GM12878 (cell line): ENCODE data around the gene SPAG6. TPM values are rescaled to one million over a fixed set of nuclear protein-coding genes. Genes with fewer than 3 reads are reported as not detected.

Source experiments
- ATAC-seq: fragments of 200-7000 bp; cut with Tn5 transposase; 3 replicates; pipeline ENCODE4 v1.9.1; 2020; ENCODE audit warnings: mild to moderate bottlenecking, moderate library complexity
- BruUV-seq: library from RNA; stranded (reverse); fragments of 400-500 nt; replicated peaks from 2 replicates; lab custom pipeline; 2021; lab: Mats Ljungman, UMichigan
- CTCF ChIA-PET: fragments of 300-600 bp; sonication (Branson Sonifier 250); formaldehyde crosslinking; extraction: SDS; loops from one replicate; lab custom pipeline; 2021; ENCODE audit warnings: inconsistent platforms; lab: Yijun Ruan, JAX
- POLR2A ChIA-PET: fragments of 350-600 bp; formaldehyde crosslinking; extraction: SDS; loops from one replicate; lab custom pipeline; 2021; ENCODE audit warnings: inconsistent platforms; lab: Charles Lee
- RAD21 ChIA-PET: fragments of 300-600 bp; sonication (Branson Sonifier 250); formaldehyde crosslinking; loops from one replicate; lab custom pipeline; 2023; ENCODE audit warnings: antibody characterized with exemption; ENCODE audit not compliant: unreplicated experiment; lab: Charles Lee
- SMC1A ChIA-PET: fragments of 300-600 bp; sonication (Branson Sonifier 250); formaldehyde crosslinking; loops from one replicate; lab custom pipeline; 2023; ENCODE audit not compliant: unreplicated experiment, uncharacterized antibody; lab: Charles Lee
- DNase-seq: peaks from one replicate; pipeline ENCODE4 v3.0.0-alpha.2; 2011; ENCODE audit warnings: low read depth, low spot score
- FAIRE-seq: peaks from 3 replicates; lab custom pipeline; 2011; peaks lifted over from hg19 to GRCh38; lab: Jason Lieb, UNC
- H2AFZ ChIP-seq: 2 replicates; pipeline ENCODE4 v1.6.0; 2011; ENCODE audit warnings: low read depth, low read length, control low read depth; ENCODE audit not compliant: control insufficient read depth
- H3K27ac ChIP-seq: 2 replicates; pipeline ENCODE4 v1.5.1; 2011; ENCODE audit warnings: control low read depth; ENCODE audit not compliant: control insufficient read depth, insufficient read depth
- H3K27me3 ChIP-seq, 2 experiments: replicated peaks in 1 of 2; 2 replicates each; pipeline versions ENCODE4 v1.6.0 to v1.6.1; 2011; ENCODE audit warnings: low read length in 1 of 2; ENCODE audit not compliant: control insufficient read depth in 2 of 2, insufficient read depth in 2 of 2
- H3K36me3 ChIP-seq, 2 experiments: 2 replicates each; pipeline ENCODE4 v1.5.1; 2011; ENCODE audit warnings: low read length in 1 of 2; ENCODE audit not compliant: control insufficient read depth in 2 of 2, insufficient read depth in 2 of 2
- H3K4me1 ChIP-seq: 2 replicates; pipeline ENCODE4 v1.6.1; 2011; ENCODE audit warnings: mild to moderate bottlenecking, low read length, moderate library complexity, mixed read lengths; ENCODE audit not compliant: control insufficient read depth, insufficient read depth
- H3K4me2 ChIP-seq: 2 replicates; pipeline ENCODE4 v1.6.0; 2011; ENCODE audit warnings: control low read depth; ENCODE audit not compliant: control insufficient read depth, insufficient read depth
- H3K4me3 ChIP-seq: fragments of 200-600 bp; sonication (generic); 2 replicates; pipeline ENCODE4 v1.5.1; 2016
- H3K79me2 ChIP-seq: 2 replicates; pipeline ENCODE4 v1.6.0; 2011; ENCODE audit warnings: low read length; ENCODE audit not compliant: control insufficient read depth, insufficient read depth
- H3K9ac ChIP-seq: 2 replicates; pipeline ENCODE4 v1.8.0; 2011; ENCODE audit warnings: low read length, control low read depth, mixed read lengths; ENCODE audit not compliant: control insufficient read depth, insufficient read depth
- H3K9me3 ChIP-seq: replicated peaks from 3 replicates; pipeline ENCODE4 v1.5.1; 2011; ENCODE audit warnings: mild to moderate bottlenecking, low read length; ENCODE audit not compliant: control insufficient read depth, insufficient read depth
- H4K20me1 ChIP-seq: 2 replicates; pipeline ENCODE4 v1.6.0; 2011; ENCODE audit not compliant: control insufficient read depth, insufficient read depth
- E2F8 ChIP-seq: fragments of 450-650 bp; IDR thresholded peaks from 2 replicates; pipeline ENCODE4 v1.6.1; 2018; ENCODE audit warnings: mild to moderate bottlenecking, low read depth, moderate library complexity; ENCODE audit not compliant: partially characterized antibody
- FOS ChIP-seq: IDR thresholded peaks from 3 replicates; pipeline ENCODE4 v1.6.1; 2011; ENCODE audit warnings: borderline replicate concordance; ENCODE audit not compliant: insufficient read length; ENCODE audit errors: extremely low read depth
- LARP7 ChIP-seq: fragments of 450-650 bp; IDR thresholded peaks from 2 replicates; pipeline ENCODE4 v1.6.1; 2017; ENCODE audit warnings: mild to moderate bottlenecking
- SMC3 ChIP-seq: IDR thresholded peaks from 2 replicates; pipeline ENCODE4 v1.6.1; 2011; ENCODE audit warnings: low read length, improper control_type of control experiment, borderline replicate concordance
- SREBF1 ChIP-seq: IDR thresholded peaks from 2 replicates; pipeline ENCODE4 v1.6.1; 2012; ENCODE audit warnings: mild to moderate bottlenecking, low read length
- ZBED1 ChIP-seq: IDR thresholded peaks from 2 replicates; pipeline ENCODE4 v1.6.1; 2016; ENCODE audit warnings: borderline replicate concordance
- WGBS: methylation state at CpG from one replicate; pipeline ENCODE4 v1.1.6; 2016; ENCODE audit warnings: low lambda C conversion rate; ENCODE audit not compliant: insufficient replicate concordance, insufficient coverage; ENCODE audit errors: missing lambda C conversion rate; 5-methylcytosine and 5-hydroxymethylcytosine counted together
- in situ Hi-C: fragments of 300-500 bp; cut with MboI; formaldehyde crosslinking; loops from 9 replicates; pipeline ENCODE4 v1.14.3; 2018; ENCODE audit warnings: mixed read lengths
- intact Hi-C: fragments of 100-400 bp; cut with micrococcal nuclease; formaldehyde crosslinking; loops from one replicate; pipeline ENCODE4 v1.14.2; 2022; ENCODE audit not compliant: unreplicated experiment
- polyA plus RNA-seq, 11 experiments: library from polyadenylated mRNA; depleted of rRNA in 4 of 11; unstranded in 6 of 11; stranded (reverse) in 5 of 11; fragments of >200 nt; fragmentation: Nextera tagmentation in 4 of 11; fragmentation: Illumina TruSeq in 1 of 11; extraction: Ambion mirVana in 4 of 11; extraction: Trizol in 1 of 11; gene quantifications; 1 replicate in 1 of 11; 2 replicates in 10 of 11; pipeline versions ENCODE4 v1.2.1 to v1.2.3, GENCODE V29; 2011 to 2016; ENCODE audit warnings: inconsistent platforms in 2 of 11, missing spikeins in 2 of 11, low read depth in 1 of 11
- total RNA-seq, 4 experiments: library from RNA; depleted of rRNA in 3 of 4; stranded (reverse); fragments of >200 nt in 3 of 4; fragmentation: Illumina TruSeq in 1 of 4; extraction: Trizol in 1 of 4; gene quantifications; 2 replicates each; pipeline versions ENCODE4 v1.2.1 to v1.2.3, GENCODE V29; 2013 to 2021
- TF ChIP-seq, protein P1 (sequence below): fragments of 450-650 bp; IDR thresholded peaks from 2 replicates; pipeline ENCODE4 v1.6.1; 2017; ENCODE audit warnings: mild to moderate bottlenecking, moderate library complexity
- TF ChIP-seq, protein P2 (sequence below): IDR thresholded peaks from 2 replicates; pipeline ENCODE4 v1.6.1; 2012; ENCODE audit warnings: low read depth, low read length, improper control_type of control experiment

SPAG6 gene
- total and polyA plus RNA-seq, 10 of the 15 experiments (the other 5 are each of a cell fraction or from before 2014, with no cell fraction given) = 0.13 to 0.99 (median 0.40) TPM; not detected in 1

DNA sequence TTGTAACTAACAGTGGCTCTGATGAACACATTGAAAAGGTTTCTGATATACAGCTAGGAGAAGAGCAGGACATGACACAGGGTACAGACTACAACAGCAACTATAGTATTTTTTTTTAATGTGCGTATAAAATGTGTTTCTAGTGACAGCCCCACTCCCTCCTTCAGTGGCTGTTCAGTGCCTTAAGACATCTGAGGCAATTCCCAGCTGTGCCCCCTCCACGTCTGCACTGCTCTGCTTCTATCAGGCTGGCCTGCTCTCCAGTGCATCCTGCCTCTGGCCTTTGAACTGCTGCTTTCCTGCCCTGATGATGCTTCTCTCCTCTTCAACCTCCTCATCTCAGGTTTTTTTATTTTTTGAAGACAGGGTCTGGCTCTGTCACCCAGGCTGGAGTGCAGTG, 111.2 kb downstream of the SPAG6 start (continued):
- TF ChIP-seq, protein P1, sequence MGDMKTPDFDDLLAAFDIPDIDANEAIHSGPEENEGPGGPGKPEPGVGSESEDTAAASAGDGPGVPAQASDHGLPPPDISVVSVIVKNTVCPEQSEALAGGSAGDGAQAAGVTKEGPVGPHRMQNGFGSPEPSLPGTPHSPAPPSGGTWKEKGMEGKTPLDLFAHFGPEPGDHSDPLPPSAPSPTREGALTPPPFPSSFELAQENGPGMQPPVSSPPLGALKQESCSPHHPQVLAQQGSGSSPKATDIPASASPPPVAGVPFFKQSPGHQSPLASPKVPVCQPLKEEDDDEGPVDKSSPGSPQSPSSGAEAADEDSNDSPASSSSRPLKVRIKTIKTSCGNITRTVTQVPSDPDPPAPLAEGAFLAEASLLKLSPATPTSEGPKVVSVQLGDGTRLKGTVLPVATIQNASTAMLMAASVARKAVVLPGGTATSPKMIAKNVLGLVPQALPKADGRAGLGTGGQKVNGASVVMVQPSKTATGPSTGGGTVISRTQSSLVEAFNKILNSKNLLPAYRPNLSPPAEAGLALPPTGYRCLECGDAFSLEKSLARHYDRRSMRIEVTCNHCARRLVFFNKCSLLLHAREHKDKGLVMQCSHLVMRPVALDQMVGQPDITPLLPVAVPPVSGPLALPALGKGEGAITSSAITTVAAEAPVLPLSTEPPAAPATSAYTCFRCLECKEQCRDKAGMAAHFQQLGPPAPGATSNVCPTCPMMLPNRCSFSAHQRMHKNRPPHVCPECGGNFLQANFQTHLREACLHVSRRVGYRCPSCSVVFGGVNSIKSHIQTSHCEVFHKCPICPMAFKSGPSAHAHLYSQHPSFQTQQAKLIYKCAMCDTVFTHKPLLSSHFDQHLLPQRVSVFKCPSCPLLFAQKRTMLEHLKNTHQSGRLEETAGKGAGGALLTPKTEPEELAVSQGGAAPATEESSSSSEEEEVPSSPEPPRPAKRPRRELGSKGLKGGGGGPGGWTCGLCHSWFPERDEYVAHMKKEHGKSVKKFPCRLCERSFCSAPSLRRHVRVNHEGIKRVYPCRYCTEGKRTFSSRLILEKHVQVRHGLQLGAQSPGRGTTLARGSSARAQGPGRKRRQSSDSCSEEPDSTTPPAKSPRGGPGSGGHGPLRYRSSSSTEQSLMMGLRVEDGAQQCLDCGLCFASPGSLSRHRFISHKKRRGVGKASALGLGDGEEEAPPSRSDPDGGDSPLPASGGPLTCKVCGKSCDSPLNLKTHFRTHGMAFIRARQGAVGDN = no peak
- TF ChIP-seq, all 136 proteins: peak for 0

DNA sequence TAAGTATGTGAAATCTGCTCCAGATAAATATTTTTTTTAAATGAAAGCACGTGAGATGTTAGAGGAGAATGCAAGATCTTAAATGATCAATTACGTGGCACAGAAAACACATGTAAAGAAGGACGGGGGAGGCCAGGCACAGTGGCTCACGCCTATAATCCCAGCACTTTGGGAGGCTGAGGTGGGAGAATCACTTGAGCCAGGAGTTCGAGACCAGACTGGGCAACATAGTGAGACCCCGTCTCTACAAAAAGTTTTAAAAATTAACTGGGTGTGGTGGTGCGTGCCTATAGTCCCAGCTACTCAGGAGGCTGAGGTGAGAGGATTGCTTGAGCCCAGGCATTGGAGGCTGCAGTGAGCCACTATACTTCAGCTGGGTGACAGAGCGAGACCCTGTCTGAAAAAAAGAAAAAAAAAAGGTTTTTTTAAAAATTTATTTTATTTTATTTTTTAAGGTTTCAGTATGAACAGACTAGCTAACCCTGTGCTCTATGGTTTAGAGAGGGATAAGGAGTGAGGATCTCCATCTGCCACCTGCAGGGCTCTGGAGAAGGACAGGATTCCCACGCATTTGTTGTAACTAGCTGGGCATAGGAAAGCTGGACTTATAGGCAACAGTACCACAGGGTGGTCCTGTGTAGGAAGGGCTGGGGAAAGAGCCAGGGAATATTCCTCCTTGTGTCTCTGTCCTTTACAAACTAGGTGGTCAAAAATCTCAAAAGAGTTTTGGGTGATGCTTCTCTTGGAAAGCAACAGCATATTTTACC, 113.2 kb downstream of the SPAG6 start:
- Histone ChIP-seq H3K9ac (no peak overlapping the region), H4K20me1 (no peaks in the 10 kb centered on the region), H3K79me2 (no peaks in the 10 kb centered on the region), H3K36me3 (no peaks in the 10 kb centered on the region), H3K4me3 (no peak overlapping the region), H3K4me2 (no peak overlapping the region), H2AFZ (no peak overlapping the region), H3K9me3 (no peaks in the 10 kb centered on the region; the same call in 2 of the 3 replicates), H3K27ac (no peak overlapping the region), H3K4me1 (0 out of 2 replicates have a peak, but pooled peaks cover 3% of the 10 kb centered on the region), H3K27me3 (no peaks in the 10 kb centered on the region)
- no peak for FAIRE-seq
- SMC1A ChIA-PET = interaction anchor here (0.9 to 1.0 kb wide), 2 partner anchors 12 to 15 kb away, joined by 3 to 4 read pairs; no protein-coding TSS in a partner anchor
- BruUV-seq = no TSS peak
- TF ChIP-seq E2F8 = no peak
- no peak for TF ChIP-seq SMC3
- TF ChIP-seq, protein P2, sequence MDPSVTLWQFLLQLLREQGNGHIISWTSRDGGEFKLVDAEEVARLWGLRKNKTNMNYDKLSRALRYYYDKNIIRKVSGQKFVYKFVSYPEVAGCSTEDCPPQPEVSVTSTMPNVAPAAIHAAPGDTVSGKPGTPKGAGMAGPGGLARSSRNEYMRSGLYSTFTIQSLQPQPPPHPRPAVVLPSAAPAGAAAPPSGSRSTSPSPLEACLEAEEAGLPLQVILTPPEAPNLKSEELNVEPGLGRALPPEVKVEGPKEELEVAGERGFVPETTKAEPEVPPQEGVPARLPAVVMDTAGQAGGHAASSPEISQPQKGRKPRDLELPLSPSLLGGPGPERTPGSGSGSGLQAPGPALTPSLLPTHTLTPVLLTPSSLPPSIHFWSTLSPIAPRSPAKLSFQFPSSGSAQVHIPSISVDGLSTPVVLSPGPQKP = no peak
- TF ChIP-seq ZBED1 = no peak
- no peak for TF ChIP-seq LARP7
- no peak for TF ChIP-seq SREBF1
- TF ChIP-seq FOS = no peak
- CTCF ChIA-PET = no interaction called here
- intact Hi-C loops = no loop called here
- no peak for ATAC-seq
- in situ Hi-C loops = no loop called here
- 89% methylated on average over 9 of the region's 9 CpGs for WGBS
- POLR2A ChIA-PET = no interaction called here
- RAD21 ChIA-PET = no interaction called here
- DNase-seq = no peak
